HepG2 (cell line): Measurements from ENCODE around the gene PADI6. TPM values are rescaled to one million over a fixed set of nuclear protein-coding genes. Genes with fewer than 3 reads are reported as not detected.
A peak's percentile ranks its signal among the peaks of the same experiment; 100 is the strongest.

Experiments
- ATAC-seq: fragments of 200-7000 bp; cut with Tn5 transposase; 3 replicates; pipeline ENCODE4 v1.9.1; 2020; ENCODE audit warnings: mild to moderate bottlenecking, moderate library complexity
- BruUV-seq: library from RNA; stranded (reverse); fragments of 400-500 nt; replicated peaks from 2 replicates; lab custom pipeline; 2021; lab: Mats Ljungman, UMichigan
- CTCF ChIA-PET: fragments of 300-600 bp; formaldehyde crosslinking; extraction: SDS; loops from one replicate; lab custom pipeline; 2021; ENCODE audit warnings: low total read pairs, inconsistent platforms, low intra/inter-chr PET ratio; lab: Yijun Ruan, JAX
- POLR2A ChIA-PET: fragments of 350-600 bp; sonication (Branson Sonifier 250); formaldehyde crosslinking; loops from one replicate; lab custom pipeline; 2020; ENCODE audit warnings: antibody characterized with exemption, inconsistent platforms; lab: Yijun Ruan, JAX
- DNase-seq: peaks from one replicate; pipeline ENCODE4 v3.0.0-alpha.2; 2015; ENCODE audit warnings: low spot score
- FAIRE-seq: peaks from 3 replicates; lab custom pipeline; 2011; peaks lifted over from hg19 to GRCh38; lab: Jason Lieb, UNC
- H2AFZ ChIP-seq: one replicate; pipeline ENCODE4 v1.6.1; 2011; ENCODE audit warnings: low read length, inconsistent platforms
- H3K27ac ChIP-seq: fragments of 300-600 bp; 3 replicates; pipeline ENCODE4 v1.8.0; 2011; ENCODE audit warnings: mixed run types, mild to moderate bottlenecking, mixed read lengths, low read length, inconsistent platforms; ENCODE audit not compliant: insufficient read depth; ENCODE audit errors: extremely low read length
- H3K27me3 ChIP-seq, 2 experiments: fragments of 200-600 bp in 1 of 2; 2 replicates in 1 of 2; 3 replicates in 1 of 2; pipeline versions ENCODE4 v1.6.0 to v1.8.0; 2011; ENCODE audit warnings: low read length in 2 of 2, mild to moderate bottlenecking in 2 of 2, moderate library complexity in 2 of 2, inconsistent platforms in 1 of 2; ENCODE audit not compliant: insufficient read depth in 2 of 2, control insufficient read depth in 1 of 2
- H3K36me3 ChIP-seq, 2 experiments: fragments of 200-600 bp in 1 of 2; replicated peaks in 1 of 2; 2 replicates in 1 of 2; 3 replicates in 1 of 2; pipeline versions ENCODE4 v1.5.1 to v1.8.0; 2011; ENCODE audit warnings: low read length in 2 of 2, inconsistent platforms in 1 of 2; ENCODE audit not compliant: insufficient read depth in 2 of 2, control insufficient read depth in 1 of 2
- H3K4me1 ChIP-seq: 2 replicates; pipeline ENCODE4 v1.5.1; 2012; ENCODE audit warnings: low read length, inconsistent platforms; ENCODE audit not compliant: insufficient read depth
- H3K4me2 ChIP-seq: 2 replicates; pipeline ENCODE4 v1.6.0; 2011; ENCODE audit warnings: low read depth, low read length, inconsistent platforms
- H3K4me3 ChIP-seq, 3 experiments: fragments of 200-600 bp in 1 of 3; sonication (generic), shearing (Covaris generic) in 1 of 3; replicated peaks in 1 of 3; 2 replicates each; pipeline ENCODE4 v1.5.1; 2011 to 2016; ENCODE audit warnings: low read length in 3 of 3, inconsistent platforms in 2 of 3, low read depth in 2 of 3, mild to moderate bottlenecking in 2 of 3, control low read depth in 1 of 3, mixed read lengths in 1 of 3; ENCODE audit not compliant: insufficient read depth in 1 of 3
- H3K79me2 ChIP-seq: one replicate; pipeline ENCODE4 v1.6.1; 2011; ENCODE audit warnings: low read length, inconsistent platforms; ENCODE audit not compliant: insufficient read depth
- H3K9ac ChIP-seq: 2 replicates; pipeline ENCODE4 v1.6.0; 2011; ENCODE audit warnings: mild to moderate bottlenecking, low read depth, low read length, inconsistent platforms; ENCODE audit not compliant: insufficient read depth
- H3K9me3 ChIP-seq: 2 replicates; pipeline ENCODE4 v1.5.1; 2012; ENCODE audit warnings: mild to moderate bottlenecking, low read length
- H4K20me1 ChIP-seq: 2 replicates; pipeline ENCODE4 v1.6.0; 2011; ENCODE audit warnings: inconsistent platforms, mild to moderate bottlenecking, low read length, moderate library complexity; ENCODE audit not compliant: insufficient read depth
- AGO2 ChIP-seq: fragments of 200-400 bp; formaldehyde crosslinking; optimal IDR thresholded peaks from 2 replicates; pipeline ENCODE3; 2017; ENCODE audit warnings: mild to moderate bottlenecking, low read depth, low read length, moderate library complexity
- CTCF ChIP-seq: sonication (generic); formaldehyde crosslinking; IDR thresholded peaks from 2 replicates; pipeline ENCODE4 v1.5.0; 2020; ENCODE audit warnings: mild to moderate bottlenecking, missing genetic modification reagents, moderate library complexity
- DZIP1 ChIP-seq: sonication (generic); formaldehyde crosslinking; IDR thresholded peaks from 2 replicates; pipeline ENCODE4 v1.5.0; 2020; ENCODE audit warnings: mild to moderate bottlenecking, missing genetic modification reagents
- FOXK2 ChIP-seq: fragments of 450-650 bp; IDR thresholded peaks from 2 replicates; pipeline ENCODE4 v1.6.1; 2016
- GTF2F1 ChIP-seq: fragments of 150-350 bp; IDR thresholded peaks from 2 replicates; pipeline ENCODE4 v1.6.1; 2014; ENCODE audit warnings: low read length
- JUND ChIP-seq: sonication (generic); formaldehyde crosslinking; IDR thresholded peaks from 2 replicates; pipeline ENCODE4 v1.8.0; 2022; ENCODE audit warnings: mild to moderate bottlenecking, missing genetic modification reagents
- SRY ChIP-seq: sonication (generic); formaldehyde crosslinking; IDR thresholded peaks from 2 replicates; pipeline ENCODE4 v1.8.0; 2022; ENCODE audit warnings: mild to moderate bottlenecking, missing genetic modification reagents
- TCF12 ChIP-seq, 2 experiments: fragments of 450-650 bp in 1 of 2; sonication (generic) in 1 of 2; formaldehyde crosslinking in 1 of 2; IDR thresholded peaks; 2 replicates each; pipeline versions ENCODE4 v1.6.1 to v1.8.0; 2017 to 2022; ENCODE audit warnings: antibody characterized with exemption in 1 of 2, mild to moderate bottlenecking in 1 of 2, missing genetic modification reagents in 1 of 2, moderate library complexity in 1 of 2
- TRAFD1 ChIP-seq: sonication (generic); formaldehyde crosslinking; IDR thresholded peaks from 2 replicates; pipeline ENCODE4 v1.5.1; 2020; ENCODE audit warnings: missing genetic modification reagents, mild to moderate bottlenecking, borderline replicate concordance
- ZIK1 ChIP-seq: sonication (generic); formaldehyde crosslinking; IDR thresholded peaks from 2 replicates; pipeline ENCODE4 v1.5.0; 2020; ENCODE audit warnings: mild to moderate bottlenecking, low read depth, missing genetic modification reagents, borderline replicate concordance
- ZNF234 ChIP-seq: sonication (generic); formaldehyde crosslinking; conservative IDR thresholded peaks from 2 replicates; pipeline ENCODE4 v1.5.1; 2020; ENCODE audit warnings: mild to moderate bottlenecking, missing genetic modification reagents
- ZNF574 ChIP-seq: sonication (generic); formaldehyde crosslinking; IDR thresholded peaks from 2 replicates; pipeline ENCODE4 v1.4.0; 2020; ENCODE audit warnings: missing genetic modification reagents
- WGBS: methylation state at CpG from one replicate; pipeline ENCODE4 v1.1.6; 2017; ENCODE audit warnings: low lambda C conversion rate; 5-methylcytosine and 5-hydroxymethylcytosine counted together
- in situ Hi-C: cut with HindIII; loops from 2 replicates; pipeline ENCODE4 v1.10.0; 2017; ENCODE audit warnings: low pct_unique_long_range_greater_than_20kb; ENCODE audit not compliant: extremely low pct_ligation_motif_present
- intact Hi-C: fragments of 100-400 bp; cut with micrococcal nuclease; formaldehyde crosslinking; loops from one replicate; pipeline ENCODE4 v1.10.0; 2022; ENCODE audit not compliant: unreplicated experiment
- polyA plus RNA-seq, 8 experiments: library from polyadenylated mRNA; depleted of rRNA in 3 of 8; stranded (reverse) in 7 of 8; unstranded in 1 of 8; fragments of >200 nt; fragmentation: Illumina TruSeq in 4 of 8; extraction: Trizol in 4 of 8; gene quantifications; 2 replicates each; pipeline versions ENCODE4 v1.2.1 to v1.2.3, GENCODE V29; 2011 to 2016; ENCODE audit warnings: low read depth in 4 of 8, missing spikeins in 1 of 8, mixed read lengths in 1 of 8; ENCODE audit not compliant: insufficient read depth in 1 of 8
- total RNA-seq, 5 experiments: library from RNA; depleted of rRNA; stranded (reverse); fragments of >200 nt; fragmentation: Illumina TruSeq; extraction: Trizol; gene quantifications; 2 replicates each; pipeline ENCODE4 v1.2.3, GENCODE V29; 2016; ENCODE audit warnings: low read depth in 1 of 5

Gene PADI6
- total and polyA plus RNA-seq, 2 of the 13 experiments (the other 11 are each of a cell fraction or from before 2014, with no cell fraction given), result not detected

- peaks cover 31% of the 10 kb centered on the region for H3K79me2 ChIP-seq
- ATAC-seq, result peak; percentile 47
- TF ChIP-seq CTCF (CRISPR knock-in tag) (peak; percentile 17; the same call in 1 of the 2 replicates), FOXK2 (no peak), ZNF234 (CRISPR knock-in tag) (no peak), AGO2 (peak; percentile 64), ZNF574 (peak; percentile 77), JUND (no peak), DZIP1 (no peak), ZIK1 (CRISPR knock-in tag) (no peak), TRAFD1 (CRISPR knock-in tag) (no peak), TCF12 (IDR thresholded peaks at IDR 0.05) (no peak), TCF12 (CRISPR knock-in tag; IDR thresholded peaks at IDR 0.05) (0 out of 2 replicates have a peak, but pooled peaks have one; percentile 22), GTF2F1 (no peak), SRY (CRISPR knock-in tag) (peak; percentile 30; the same call in 1 of the 2 replicates)
Observed at GRCh38 chr1:17438318-17439249, 66.6 kb downstream of the PADI6 start.

More at GRCh38 chr1:17438318-17439249, 66.6 kb downstream of the PADI6 start:
- in situ Hi-C loops, result no loop called here
- peak overlapping the region; percentile 75 for H3K4me2 ChIP-seq
- BruUV-seq, result TSS peak; percentile 62
- POLR2A ChIA-PET, result interaction anchor here (1.0 to 1.1 kb wide), 3 partner anchors 9 to 14 kb away, joined by 4 to 5 read pairs (median 5); no protein-coding TSS in a partner anchor
- H3K27ac ChIP-seq, result peak overlapping the region; percentile 79
- no peaks in the 10 kb centered on the region for H3K9me3 ChIP-seq
- H3K27me3 ChIP-seq, result peaks cover 0 to 21% of the 10 kb centered on the region in 2 experiments; a peak in 3 of 5 replicates
- H2AFZ ChIP-seq, result no peak overlapping the region
- CTCF ChIA-PET, result interaction anchor here (1.7 kb wide), 1 partner anchor 19 kb away, joined by 3 read pairs; no protein-coding TSS in a partner anchor
- peak; percentile 52 for DNase-seq
- FAIRE-seq, result no peak
- WGBS, result under 1% methylated on average over 12 of the region's 78 CpGs
- H3K4me3 ChIP-seq, result peak overlapping the region; percentile 78 to 99 (median 80)
- H3K36me3 ChIP-seq, result peaks cover 4 to 26% of the 10 kb centered on the region in 2 experiments; a peak in 3 of 5 replicates
- peak overlapping the region; percentile 83 for H3K9ac ChIP-seq
- peaks cover 39% of the 10 kb centered on the region for H3K4me1 ChIP-seq
- intact Hi-C loops, result no loop called here
- H4K20me1 ChIP-seq, result peaks cover 19% of the 10 kb centered on the region
